Stimulated activated CD4-positive, alpha-beta T cell treated with anti-CD3 and anti-CD28 coated beads, Interleukin-4, amount 100 ng/mL, for 48 hours (primary cell): Measurements from ENCODE around the gene C1orf105.

Source experiments
- DNase-seq, 2 donors: peaks; one replicate each; pipeline ENCODE4 v3.0.0-alpha.2; 2020; ENCODE audit warnings: low read depth in 2 of 2

Gene C1orf105

GRCh38 chr1:172457479-172458130 lies 37.1 kb downstream of the C1orf105 start:
- no peak for DNase-seq

DNA sequence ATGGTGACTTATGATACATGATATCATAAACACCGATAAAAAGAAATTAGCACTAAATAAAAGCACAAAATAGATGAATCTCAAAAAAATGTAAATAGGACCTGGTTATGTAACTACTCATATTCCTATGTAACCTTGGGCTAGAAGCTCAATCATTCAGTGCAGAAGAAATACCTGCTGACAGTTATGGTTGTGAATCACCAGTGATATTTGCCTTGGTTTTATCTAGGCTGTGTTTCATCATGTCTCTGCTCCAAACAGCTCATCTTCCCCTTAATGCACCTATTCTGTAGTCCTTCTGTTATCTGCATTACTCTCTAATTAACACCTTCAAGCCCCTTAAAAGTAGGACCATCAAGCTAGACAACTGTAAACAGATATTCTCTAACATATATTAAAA lies 39.7 kb downstream of the C1orf105 start:
- DNase-seq: no peak

GRCh38 chr1:172460887-172461315 lies 40.4 kb downstream of the C1orf105 start:
- DNase-seq: no peak

DNA sequence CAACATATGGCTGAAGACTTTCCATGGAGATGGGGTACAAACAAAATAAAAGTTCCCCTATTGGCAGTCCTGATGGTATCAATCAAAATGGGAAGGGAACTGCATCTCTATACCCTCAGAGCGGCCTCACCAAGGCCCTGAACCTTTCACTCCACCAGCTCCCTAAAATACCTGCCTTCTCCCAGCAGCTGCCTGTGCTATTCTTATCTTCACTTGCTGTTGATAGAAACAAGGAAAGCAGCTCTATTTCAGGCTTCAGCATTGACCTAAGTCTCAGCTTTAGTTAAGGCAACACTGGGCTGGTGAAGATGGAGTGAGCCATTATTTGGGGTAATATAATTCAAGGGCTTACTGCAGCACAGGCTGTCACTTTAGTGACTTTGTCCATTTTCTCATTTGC lies 45.1 kb downstream of the C1orf105 start:
- no peak for DNase-seq

GRCh38 chr1:172466795-172467407 lies 46.4 kb downstream of the C1orf105 start:
- DNase-seq: no peak

GRCh38 chr1:172467446-172467845 lies 47.0 kb downstream of the C1orf105 start:
- no peak for DNase-seq

DNA sequence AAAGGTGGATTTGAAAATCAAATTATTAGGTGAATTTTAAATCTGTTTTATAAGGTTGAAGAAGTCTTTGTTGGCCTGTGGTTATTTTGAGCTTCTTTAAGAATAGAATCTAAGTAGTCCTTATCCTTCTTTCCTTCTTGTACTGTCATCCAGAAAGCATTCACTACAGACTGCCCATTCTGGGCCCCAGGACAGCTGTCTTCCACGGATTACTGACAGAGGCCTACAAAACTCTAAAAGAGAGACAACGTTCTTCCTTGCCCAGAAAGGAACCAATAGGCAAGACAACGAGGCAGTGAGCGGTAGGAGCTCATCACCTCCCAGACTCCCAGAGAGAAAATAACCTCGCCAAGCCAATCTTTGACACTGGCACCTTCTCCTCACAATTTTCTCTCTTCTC lies 47.8 kb downstream of the C1orf105 start:
- DNase-seq: no peak

DNA sequence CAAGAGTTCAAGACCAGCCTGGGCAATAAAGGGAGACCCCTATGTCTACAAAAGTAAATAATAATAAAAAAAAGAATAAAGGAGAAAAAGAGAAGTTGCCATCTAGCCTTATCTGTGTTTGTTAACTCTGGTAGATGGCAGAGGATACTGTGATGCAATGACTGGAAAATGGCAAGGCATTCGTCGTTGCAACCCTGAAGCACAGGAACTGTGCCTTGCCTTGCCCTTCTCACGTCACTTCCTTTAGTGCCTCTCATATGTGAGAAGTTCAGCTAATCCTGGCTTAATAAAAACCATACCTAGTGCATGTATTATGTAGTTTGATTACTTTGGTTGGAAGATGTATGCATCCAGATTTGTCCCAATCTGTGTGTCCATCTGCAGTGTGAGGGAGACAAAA lies 49.2 kb downstream of the C1orf105 start:
- DNase-seq: no peak

DNA sequence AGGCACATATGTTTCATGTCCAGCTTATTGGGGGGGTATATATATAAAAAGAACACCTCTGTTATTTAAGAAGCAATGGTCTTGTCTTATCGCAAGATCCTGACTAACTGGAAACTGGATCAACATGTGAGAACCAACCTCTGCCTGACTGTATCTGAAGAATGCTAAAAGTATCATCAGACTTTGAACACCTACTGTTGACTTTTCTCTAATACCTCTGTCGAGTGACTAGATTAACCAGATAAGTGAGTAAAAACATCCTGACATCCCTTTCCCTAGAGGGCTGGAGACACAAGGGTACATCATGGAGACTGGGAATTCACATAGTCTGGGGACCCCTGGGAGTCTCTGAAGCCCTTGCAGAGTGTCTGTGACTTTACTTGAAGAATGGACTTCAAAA lies 49.7 kb downstream of the C1orf105 start:
- no peak for DNase-seq

GRCh38 chr1:172471666-172472065 lies 51.2 kb downstream of the C1orf105 start:
- no peak for DNase-seq

DNA sequence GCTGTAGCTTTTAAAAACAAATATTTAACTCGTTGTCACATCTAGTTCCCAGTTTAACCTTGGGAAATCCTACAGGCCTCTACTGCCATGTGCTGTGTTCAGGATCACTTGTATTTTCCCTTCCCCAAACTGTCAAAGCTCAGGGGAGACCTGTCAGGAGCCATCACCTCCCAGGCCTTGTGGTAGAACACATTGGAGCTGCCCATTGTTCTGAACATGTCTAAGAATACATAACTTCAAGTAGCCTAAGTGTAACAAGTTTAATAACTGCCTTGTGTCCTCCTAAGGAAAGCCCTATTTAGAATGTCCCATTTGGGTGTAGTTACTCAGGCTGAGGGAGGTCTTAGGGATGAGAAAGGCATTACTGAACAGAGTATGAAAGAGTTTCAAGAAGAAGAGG lies 52.0 kb downstream of the C1orf105 start:
- no peak for DNase-seq

DNA sequence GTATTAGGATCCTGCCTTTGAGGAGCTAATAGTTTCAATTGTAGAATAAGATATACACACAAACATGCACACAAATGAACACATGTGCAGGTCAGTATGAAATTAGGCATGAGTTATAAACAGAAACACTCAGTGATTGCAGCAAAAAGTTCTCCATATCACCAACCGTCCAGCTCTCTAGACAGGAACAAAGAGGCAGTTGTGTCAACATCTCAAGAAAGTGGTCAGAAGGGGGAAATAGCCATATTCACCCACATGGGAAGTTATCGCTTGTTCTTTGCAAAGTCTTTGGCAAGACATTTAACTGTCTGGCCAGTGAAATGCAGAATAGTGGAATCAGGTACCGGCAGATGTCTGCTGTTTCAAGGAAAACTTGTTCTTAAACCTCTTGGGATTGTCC lies 52.8 kb downstream of the C1orf105 start:
- DNase-seq: no peak

DNA sequence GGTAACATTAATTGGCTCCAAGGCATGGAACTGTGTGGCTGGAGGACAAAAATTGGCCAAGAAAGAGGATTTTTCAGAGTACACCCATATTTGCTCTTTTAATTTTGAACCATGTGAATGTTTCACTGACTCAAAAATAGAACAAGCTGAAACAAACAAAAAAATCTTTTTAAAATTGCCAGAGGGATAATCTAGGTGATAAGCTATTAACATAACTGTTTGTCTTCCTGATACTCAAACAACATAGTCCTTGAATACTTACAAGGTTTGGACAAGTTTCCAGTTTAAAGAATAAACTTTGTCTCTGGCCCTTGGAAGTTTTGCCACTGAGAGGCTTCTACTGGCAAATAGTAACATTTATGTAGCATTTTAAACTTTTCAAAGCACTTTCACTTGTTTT lies 53.4 kb downstream of the C1orf105 start:
- no peak for DNase-seq

- no peak for DNase-seq
Measured at GRCh38 chr1:172476218-172476811, 55.8 kb downstream of the C1orf105 start.

DNA sequence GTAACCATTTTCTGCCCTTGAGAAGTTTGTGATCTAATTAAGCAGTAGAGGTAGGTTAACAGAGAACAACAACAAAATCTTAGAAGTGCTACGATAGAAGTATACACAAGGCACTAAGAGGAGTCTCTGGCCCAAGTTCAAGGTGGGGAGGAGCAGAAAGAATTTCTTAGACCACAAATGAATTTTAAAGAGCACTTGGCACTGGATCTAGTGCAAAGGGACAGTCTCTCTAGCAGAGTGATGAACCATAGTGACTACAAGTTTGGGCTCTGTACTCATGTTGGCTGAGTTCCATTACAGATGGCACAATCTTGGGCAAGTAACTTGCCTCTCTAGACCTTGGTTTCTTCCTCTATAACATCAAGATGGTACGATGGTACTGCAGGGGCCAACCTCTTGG lies 56.7 kb downstream of the C1orf105 start:
- no peak for DNase-seq

DNA sequence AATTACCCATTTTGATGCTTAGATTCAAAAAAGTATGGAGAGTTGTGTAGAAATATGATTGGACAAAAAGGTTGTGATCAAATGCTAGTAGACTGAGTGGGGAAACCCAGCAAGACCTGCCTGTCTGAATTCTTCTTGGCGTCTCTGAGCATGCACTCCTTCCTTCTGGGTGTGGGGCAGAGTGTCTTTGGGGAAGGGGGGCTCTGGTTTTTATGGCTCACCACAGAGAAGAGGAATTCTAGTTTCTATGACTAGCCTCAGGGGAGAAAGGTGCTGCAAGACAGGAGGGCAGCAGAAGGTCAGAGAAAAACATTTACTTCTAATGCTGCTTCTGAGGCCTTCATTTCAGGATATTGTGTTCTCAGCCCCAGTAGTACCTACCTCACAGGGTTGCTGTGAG lies 57.3 kb downstream of the C1orf105 start:
- no peak for DNase-seq

DNA sequence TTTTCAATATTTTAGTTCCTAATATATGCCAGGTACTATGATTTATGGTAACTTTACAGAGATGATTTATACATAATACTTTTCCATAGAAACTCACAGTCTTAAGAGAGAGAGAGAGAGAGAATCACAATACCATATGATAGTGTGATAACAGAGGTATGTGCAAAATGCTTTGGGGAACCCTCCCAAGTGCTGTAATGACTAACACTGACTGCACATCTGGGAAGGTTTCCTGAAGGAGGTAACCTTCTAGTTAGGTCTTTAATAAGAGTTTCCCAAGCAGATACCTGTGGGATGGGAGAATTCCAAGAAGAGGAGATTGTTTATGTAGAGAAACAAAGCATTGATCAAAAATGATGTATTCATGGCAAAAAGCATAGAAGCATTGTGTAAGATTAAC lies 58.0 kb downstream of the C1orf105 start:
- no peak for DNase-seq

- no peak for DNase-seq
Measured at GRCh38 chr1:172480431-172480830, 59.9 kb downstream of the C1orf105 start.

- no peak for DNase-seq
Measured at GRCh38 chr1:172482044-172482443, 61.6 kb downstream of the C1orf105 start.

GRCh38 chr1:172483448-172483847 lies 63.0 kb downstream of the C1orf105 start:
- DNase-seq: no peak

DNA sequence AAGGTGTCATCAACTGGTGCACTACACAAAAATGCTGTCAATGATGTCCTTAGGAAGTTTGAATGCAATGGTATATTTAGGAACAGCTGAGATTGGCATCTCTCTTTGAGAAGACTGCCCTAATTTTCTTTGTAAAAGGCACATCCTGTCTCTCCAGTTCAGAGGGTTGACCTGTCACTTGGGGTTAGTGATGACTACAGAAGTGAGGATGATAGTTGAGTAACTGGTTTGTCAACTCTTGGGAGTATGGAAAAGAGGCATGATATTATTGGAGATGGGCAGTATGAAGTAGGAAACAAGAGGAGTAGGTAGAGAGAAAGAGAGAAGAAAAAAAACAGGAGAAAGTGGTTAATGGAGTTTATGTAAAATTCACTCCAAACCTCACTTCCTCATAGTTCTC lies 63.8 kb downstream of the C1orf105 start:
- DNase-seq: no peak

GRCh38 chr1:172485626-172486025 lies 65.1 kb downstream of the C1orf105 start:
- DNase-seq: no peak

- no peak for DNase-seq
Measured at GRCh38 chr1:172486805-172487454, 66.4 kb downstream of the C1orf105 start.
